A375 (cell line): Measurements from ENCODE around the gene SIAH3. TPM values are rescaled to one million over a fixed set of nuclear protein-coding genes. Genes with fewer than 3 reads are reported as not detected.

Experiments used
- small RNA-seq: library from RNA; depleted of rRNA; stranded (forward); fragments of <200 nt; gene quantifications from one replicate; pipeline ENCODE3, GENCODE V24; 2014
- total RNA-seq: library from RNA; depleted of rRNA; stranded (reverse); fragments of >200 nt; shearing (Covaris generic); gene quantifications from 2 replicates; pipeline ENCODE4 v1.2.3, GENCODE V29; 2014; rRNA removed

The SIAH3 gene, protein sequence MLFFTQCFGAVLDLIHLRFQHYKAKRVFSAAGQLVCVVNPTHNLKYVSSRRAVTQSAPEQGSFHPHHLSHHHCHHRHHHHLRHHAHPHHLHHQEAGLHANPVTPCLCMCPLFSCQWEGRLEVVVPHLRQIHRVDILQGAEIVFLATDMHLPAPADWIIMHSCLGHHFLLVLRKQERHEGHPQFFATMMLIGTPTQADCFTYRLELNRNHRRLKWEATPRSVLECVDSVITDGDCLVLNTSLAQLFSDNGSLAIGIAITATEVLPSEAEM
- not detected in 2 replicates for total RNA-seq

DNA sequence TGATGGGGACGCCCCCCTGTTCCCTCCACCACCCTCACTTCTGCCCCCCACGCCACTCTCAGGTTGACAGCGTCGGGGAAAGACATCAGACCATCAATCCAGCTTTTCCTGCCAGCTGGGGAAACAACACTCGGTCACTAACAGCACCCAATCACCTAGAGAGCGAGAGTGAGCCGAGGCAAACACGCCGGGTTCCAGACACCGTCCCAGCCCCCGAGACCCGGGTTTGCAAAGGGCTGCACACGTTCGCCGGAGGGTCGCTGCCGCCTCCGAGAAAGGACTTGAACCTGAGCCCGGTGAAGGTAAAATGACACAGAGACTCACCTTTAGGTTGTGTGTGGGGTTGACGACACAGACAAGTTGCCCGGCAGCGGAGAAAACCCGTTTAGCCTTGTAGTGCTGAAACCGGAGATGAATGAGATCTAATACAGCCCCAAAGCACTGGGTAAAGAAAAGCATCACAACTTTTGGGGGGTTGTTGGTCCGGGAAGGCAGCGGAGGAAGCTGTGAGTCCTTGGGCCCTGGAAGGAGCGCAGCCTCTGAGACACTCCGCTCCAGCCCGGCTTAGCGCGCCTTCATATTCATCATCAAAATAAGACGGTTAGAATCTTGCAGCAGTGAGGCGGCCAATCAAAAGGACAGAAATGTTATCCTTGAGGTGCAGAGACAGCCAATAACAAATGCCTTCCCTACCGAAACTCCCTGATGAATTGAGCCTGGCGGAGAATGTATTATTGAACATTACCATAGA is at the start of gene SIAH3:
SIAH3 (minus strand) TSS at position 583 of the 751 bp plus-strand sequence; CDS start at position 459, 124 bp downstream.

Small RNAs within 50 kb of the gene (small RNA-seq; reads per million reads assigned to genes)
- gene RF00017: not detected

Other genes starting within 250 kb of the SIAH3 start
- gene ERICH6B, start 236.0 kb downstream of the SIAH3 start, total RNA-seq: not detected in 2 replicates
- gene CBY2, start 149.4 kb downstream of the SIAH3 start, total RNA-seq: not detected in 2 replicates
- gene ZC3H13, start 201.0 kb upstream of the SIAH3 start, total RNA-seq: 23.1 and 27.4 TPM in 2 replicates